Stimulated activated CD8-positive, alpha-beta memory T cell treated with anti-CD3 and anti-CD28 coated beads, Interleukin-4, amount 100 ng/mL, for 48 hours (primary cell): ENCODE measurements around the gene APLP2.
"Not testable (repeated sequence)": the region's sequence is repeated elsewhere in the genome, so short reads cannot be mapped to it uniquely, and the experiment has no call there.

Experiments used
- DNase-seq: peaks from one replicate; pipeline ENCODE4 v3.0.0-alpha.2; 2020

APLP2 gene

DNA sequence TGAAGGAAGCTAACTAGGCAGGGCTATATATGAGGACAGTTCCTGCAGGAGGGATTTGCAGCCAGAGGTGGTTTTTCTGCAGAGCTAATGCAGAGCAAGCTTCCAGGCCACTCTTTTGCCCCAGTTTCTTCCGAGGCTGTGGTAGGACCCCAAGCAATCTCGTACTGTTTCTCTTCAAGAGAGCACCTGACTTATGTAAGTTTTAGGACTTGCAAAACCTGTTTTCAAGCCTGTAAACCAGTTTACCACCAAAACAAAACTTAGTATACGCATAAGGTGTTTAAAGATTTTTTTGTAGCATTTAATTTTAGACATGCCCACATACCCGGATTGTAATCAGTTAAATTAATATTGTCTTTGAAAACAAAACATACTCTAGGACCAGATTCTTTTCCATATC is 7.7 kb upstream of the APLP2 start:
- no peak for DNase-seq

DNA sequence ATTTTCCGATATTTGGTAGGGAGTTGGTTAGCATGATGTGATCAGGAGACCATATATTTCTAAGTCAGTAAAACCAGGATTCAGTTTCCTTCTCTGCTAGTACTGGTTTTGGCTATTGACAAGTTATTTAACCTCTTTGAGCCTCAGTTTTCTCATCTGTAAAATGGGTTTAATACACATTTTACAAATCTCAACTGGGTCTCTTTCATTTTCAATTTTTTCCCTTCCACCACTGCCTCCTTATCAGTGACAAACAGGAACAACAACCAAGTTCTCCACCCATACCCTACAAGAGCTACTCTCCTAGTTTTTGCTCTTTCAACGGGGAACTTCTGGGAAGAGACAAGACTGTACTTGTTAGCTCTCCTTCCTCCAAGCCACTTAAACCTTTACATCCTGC is 6.2 kb upstream of the APLP2 start:
- DNase-seq = no peak

DNA sequence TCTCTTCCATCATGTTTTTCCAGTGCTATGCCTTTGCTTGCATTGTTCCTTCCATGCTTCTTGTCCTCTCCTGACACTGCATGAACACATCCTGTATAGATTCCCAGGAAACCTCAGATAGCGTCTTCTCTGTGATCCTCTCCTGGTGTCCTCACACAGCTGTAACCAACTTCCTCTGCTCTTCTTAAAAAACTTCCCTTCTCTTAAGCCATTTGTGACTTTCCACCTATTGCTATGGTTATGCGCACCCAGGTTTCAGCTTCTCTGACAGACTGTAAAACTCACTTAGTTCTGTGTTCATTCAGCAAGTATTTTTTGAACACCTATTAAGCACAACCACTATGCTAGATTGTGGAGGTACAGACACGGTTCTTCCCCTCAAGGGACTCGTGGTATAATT is 5.1 kb upstream of the APLP2 start:
- no peak for DNase-seq

DNA sequence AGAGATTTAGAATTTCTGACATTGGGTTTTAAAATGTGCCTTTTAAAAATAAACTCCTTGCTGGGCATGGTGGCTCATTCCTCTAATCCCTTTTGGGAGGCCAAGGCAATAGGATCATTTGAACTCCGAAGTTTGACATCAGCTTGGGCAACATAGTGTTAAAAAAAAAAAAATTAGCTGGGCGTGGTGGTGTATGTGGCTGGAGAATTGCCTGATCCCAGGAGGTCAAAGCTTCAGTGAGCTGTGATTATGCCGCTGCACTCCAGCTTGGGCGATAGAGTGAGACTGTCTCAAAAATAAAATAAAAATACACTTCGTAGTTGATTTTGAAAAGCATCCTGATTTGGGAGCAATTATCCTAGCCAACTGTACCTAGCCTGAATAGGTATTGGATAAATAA is 3.4 kb upstream of the APLP2 start:
- no peak for DNase-seq

DNA sequence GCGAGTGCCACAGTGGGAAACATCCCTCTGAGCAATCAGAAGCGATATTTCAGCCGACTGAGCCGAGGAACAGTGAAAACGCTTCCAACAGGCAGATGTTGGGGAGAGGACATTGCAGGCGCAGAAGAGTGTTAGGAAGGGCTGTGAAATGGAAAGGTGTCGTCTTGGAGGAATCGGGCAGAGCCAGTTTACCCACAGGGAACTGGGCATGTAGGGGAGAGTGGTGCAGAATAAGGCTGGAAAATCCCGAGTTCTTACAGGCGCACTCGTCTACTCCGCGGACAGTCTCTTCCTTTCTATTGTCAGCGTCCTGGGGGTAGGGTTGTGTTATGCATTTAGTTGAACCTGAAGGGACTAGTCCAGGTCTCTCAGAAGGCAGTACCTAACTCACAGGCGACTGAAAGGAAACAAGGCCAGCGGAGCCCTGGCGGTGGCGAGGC is 1.1 kb upstream of the APLP2 start:
- no peak for DNase-seq

DNA sequence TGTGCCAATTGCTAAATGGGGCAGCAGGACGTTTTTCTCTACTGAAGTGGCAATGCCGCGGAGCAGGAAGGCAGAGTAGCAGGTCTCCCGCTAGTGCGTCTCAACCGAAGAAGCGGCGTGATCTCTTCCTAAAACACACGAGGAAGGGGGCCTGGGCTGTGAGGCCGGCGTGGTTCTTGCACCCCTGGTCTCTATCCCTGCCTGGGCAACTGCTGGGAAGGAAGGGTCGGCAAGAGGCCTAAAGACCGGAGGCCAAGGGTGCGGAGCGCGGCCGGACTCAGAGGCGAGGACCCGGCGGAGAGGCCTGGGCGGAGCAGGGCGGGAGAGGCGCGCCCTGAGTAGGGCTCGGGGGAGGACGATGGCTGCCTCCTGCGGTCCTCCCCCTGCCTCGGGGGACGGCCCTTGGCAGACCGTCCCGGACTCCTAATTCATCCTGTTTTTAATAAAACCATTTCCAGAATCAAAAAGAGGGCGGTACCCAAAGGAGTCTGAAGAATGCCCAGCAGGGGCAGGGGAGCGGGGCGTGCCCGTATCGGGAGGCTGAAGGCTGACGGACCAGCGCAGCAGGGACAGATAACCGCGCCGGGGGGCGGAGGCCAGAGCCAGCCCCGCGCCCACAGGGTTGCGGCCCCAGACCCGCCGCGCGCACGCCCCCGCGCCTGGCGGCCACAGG is 572 bp upstream of the APLP2 start:
- DNase-seq = no peak

DNA sequence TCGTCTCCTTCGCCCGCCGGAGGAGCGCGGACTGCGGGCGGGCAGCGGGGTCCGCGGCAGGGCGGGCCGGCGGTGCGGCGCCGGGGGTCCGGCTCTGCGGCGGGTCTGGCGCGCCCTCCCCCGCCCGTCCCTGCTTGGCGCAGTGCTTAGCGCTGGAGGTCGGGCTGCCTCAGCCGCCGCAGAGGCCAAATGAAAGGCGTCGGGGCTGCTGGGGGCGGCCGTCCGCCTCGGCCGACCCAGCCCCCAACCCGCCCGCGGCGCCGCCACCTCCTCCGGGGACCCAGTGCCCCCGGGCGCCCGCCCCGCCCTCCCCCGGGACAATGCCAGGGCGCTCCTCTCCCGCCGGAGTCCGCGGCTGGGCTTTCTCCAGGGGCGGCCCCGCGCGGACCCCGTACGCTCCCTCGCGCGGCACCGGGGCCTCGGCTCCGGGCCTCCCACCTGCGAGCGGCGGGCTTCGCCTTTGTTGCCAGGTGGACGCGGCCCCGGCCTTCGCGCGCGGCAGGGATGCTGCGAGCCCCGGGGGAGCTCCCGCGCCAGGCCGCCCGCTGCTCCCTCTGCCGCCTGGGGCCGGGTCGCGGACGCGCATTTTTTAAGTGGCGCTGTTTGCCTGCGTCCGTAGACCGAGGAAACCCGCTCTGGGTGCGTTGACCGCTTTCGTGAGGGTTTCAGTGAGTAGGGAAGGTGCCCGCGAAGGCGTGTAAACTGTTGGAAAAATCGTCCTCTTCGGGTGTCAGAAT is 583 bp downstream of the APLP2 start:
- peak; percentile 62 for DNase-seq

DNA sequence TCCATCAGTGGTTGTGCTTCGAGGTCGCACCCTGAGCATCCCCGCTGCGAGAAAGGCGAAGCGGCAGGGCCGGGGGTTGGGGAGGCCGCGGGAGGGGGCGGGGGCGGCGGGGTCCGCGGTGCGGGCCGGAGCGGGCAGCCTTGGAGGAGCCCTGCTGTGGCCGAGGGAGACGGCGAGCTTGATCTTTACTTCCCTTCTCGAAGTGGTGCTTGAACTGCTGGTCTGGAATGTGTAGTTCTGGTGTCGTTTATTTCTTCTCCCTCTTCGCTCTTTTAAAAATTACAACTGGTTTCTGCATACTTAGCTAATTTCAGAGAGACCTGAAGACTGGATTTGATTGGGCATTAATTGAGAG is 1.1 kb downstream of the APLP2 start:
- DNase-seq = peak; percentile 25

DNA sequence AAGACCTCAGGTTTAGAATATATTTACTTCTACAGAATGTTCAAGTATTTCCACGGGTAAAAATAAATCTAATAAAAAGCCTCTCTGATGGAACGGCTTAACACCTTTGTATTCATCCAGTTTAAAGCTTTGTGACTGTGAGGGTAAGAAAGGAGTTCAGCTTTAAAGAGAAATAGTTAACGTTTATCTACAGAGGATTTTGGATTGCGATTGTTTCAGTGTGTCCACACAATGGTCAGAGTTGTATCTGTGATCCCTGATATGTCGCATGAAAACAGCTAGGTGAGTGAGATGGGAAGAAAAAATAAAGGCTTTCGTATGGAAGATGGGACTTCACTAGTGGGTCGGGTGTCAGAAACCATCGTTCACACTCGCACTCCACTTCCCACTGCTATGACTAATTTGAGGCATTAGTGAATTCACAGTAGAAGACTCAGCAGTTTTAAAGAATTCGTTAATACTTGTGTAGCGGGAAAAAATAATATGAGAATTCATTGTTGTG is 1.6 kb downstream of the APLP2 start:
- DNase-seq = no peak

DNA sequence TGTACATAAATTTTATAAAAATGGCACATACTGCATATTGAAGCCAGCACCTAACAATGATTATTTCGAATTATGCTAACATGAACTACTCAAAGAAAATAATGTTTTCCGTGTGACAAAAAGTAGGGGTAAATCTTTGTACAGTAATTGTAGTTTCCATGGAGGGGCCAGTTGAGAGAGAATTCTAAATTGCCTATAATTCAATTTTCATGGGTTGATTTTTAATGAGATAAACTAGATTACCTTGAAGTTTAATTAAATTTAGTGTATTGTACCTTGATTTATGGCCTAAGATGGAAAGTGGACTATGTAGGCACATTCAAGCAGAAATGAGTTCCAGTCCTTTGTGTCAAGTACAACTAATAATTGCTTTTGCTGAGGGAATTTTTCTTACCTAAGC is 5.0 kb downstream of the APLP2 start:
- DNase-seq = no peak

DNA sequence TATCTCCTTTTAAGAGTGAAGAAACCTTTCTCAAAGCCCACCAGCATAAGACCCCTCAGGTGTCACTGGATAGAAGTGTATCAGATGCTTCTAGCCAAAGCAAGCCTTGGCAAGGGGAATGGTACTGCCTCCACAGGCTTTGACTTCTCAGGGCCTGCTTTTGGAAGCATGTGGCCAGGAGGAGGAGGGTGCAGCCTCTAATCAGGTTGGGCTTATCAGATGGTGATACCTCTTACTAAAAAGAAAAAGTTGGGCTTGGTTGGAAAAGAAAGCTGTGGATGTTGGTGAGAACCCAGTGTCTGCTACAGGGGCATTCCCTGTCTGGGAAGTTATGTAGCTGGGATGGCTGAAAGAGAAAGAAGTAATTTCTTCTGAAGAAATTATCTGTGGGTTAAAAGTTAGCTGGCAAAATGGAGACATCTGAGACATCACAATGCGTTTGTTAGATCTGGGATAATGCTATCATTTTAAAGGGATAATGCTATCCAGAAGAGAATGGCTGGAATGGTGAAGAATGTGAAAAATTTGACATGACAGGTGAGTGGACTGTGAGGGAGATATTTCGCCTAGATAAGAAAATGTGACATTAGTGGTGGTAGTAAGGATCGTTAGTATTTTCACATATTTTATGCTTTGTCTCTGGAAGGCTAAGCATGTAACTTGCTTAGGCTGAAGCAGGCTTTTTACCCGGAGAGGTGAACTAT is 7.2 kb downstream of the APLP2 start:
- DNase-seq = no peak

DNA sequence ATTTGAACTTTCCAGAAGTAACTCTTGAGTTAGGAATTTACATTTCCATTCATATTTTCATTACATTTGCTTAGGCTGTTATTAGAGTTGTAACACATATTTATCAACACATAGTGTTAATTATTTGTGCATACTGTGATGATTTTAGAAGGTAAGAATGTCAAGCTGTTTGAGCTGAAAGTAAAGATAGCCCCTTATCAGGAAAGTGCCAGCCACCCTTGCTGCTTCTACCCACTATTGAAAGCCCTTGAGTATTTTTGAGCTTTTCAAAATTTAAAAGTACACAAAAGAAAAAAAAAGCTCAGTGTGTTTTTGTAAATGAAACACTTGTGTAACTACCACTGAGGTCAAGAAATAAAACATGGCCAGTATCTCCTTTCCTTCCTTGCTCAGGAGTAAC is 8.0 kb downstream of the APLP2 start:
- no peak for DNase-seq

DNA sequence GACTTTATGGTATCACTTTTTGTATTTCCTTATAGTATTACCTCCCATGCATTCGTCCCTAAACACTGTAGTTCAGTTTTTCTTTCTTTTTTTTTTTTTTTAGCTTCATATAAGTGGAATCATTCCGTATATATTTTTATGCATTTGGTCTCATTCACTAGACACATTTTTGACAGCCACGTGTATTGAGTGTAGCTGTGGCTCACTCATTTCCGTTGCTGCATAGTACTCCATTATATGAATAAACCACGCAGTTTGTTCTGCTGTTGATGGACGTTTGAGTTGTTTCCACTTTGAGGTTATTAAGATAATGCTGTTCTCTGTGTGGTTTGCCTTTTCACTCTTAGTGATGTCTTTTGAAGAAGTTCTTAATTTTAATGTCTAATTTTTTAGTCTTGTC is 8.4 kb downstream of the APLP2 start:
- DNase-seq = no peak

DNA sequence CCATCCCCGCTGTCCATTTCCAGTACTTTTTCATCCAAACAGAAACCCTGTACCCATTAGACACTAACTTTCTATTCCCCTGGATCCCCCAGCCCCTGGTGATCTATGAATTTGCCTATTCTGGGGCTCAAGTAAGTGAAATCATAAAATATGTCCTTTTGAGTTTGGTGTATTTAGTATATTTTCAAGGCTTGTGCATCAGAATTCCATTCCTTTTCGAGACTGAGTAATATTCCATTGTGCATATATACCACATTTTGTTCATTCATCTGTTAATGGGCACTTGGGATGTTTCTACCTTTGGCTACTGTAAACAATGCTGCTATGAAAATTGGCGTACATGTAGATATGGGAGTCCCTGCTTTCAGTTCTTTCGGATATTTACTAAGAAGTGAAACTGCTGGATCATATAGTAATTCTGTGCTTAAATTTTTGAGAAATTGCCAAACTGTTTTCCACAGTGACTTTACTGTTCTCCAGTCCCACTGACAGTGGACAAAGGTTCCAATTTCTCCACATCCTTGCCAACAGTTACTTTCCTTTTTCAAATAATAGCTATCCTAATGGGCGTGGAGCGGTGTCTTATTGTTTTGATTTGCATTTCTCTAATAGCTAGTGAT is 16.1 kb downstream of the APLP2 start:
- no peak for DNase-seq

DNA sequence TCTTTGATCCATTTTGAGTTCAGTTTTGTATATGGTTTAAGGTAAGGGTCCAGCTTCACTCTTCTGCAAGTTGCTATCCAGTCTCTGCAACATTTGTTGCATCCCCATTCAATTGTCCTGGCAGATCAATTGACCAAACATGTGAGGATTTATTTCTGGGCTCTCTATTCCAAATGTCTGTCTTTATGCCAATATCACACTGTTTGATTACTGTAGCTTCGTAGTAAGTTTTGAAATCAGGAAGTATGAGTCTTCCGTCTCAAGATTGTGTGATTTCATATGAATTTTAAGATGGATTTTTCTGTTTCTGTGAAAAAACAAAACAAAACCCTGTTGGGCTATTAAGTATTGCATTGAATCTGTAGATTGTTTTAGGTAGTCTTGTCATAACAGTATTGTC is 17.0 kb downstream of the APLP2 start:
- DNase-seq = no peak

DNA sequence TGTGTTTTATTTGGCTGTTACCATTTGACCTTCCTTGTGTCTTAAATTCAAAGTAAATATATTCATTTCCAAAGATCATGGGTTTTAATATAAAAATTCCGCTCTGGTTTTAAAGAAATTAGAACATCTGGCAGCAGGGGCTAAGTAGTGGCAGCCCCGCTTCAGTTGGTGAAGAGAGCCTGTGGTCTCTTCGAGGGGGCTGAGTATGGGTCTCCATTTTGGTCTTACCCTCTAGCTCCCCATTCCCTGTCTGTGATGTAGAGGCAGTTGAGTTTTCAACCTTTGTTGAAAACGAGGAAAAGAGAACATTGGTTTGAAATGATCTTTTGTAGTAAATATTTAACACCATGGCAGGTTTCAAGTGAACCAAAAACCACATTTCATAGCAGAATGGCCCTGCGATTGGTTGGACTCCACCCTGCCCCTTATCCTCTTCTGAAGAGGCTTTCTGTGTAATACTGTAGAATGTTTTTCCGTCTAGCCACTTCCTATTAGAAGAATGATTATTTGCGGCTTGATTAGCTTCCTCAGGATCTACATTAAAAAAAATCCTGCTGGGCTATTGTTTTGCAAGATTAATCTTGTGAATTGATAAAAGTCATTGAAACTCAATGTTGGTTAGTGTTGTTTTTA is 17.7 kb downstream of the APLP2 start:
- no peak for DNase-seq

DNA sequence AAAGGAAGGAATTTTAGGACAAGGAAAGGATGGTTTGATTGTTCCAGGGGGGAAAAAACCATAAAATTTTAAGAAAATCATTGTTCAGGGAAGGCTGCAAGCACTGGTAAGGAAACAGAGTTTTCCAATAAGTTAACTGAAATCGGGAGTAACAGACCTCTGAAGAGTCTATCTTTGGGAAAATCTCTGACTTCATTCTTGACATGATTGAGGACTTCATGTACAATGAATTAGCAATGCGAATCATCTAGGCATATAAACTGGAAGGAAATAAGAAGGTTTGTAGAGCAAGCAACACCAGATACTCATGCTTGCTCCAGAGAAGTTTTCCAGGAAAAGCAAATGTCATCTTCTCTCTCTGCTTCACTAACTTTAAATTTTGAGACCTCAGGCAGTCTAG is 18.5 kb downstream of the APLP2 start:
- DNase-seq = no peak

DNA sequence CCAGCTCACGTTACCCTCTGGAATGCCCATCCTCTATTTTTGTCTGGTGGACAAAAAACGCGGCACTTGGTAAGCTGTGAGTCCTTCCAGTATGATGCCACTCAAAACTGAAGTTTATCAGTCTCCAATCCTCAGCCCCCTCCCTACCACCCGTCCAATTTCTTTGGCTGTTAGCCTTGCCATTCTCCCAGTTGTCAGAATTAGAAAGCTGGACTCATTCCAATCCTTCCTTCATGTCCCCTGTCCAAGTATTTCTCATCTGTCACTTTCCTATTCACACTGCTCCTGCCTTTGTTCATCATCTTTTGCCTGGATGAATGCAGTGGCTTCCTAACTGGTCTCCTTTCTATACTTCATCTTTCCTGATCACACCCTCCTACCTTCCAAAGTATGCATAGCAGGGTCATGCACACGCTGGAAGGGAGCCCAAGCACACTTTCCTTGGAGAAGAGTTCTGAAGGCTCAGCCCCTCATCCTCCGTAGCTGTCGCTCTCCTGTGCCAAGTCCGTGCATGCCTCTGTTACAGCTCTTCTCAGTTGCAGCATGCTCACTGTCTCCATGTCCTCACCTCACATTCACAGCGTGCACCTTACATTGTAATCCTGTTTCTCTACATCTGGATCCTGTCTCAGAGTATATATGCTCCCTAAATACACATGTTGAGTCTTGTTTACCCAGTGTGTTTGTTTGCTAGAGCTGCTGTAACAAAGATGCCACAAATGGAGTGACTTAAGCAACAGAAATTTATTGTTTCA is 19.4 kb downstream of the APLP2 start:
- no peak for DNase-seq

DNA sequence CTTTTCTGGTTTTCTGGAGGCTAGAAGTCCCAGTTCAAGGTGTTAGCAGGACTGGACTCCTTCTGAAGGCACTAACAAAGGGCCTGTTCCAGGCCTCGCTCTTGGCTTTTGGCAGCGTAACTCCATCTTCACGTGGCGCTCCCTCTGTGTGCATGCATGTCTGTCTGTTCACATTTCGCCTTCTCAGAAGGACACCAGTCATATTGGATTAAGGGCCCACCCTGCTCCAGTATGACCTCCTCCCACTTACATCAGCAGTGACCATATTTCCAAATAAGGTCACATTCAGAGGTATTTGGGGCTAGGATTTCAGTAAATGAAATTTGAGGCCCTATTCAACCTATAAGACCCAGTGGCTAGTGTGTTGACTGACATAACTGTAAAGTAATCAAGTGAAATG is 20.0 kb downstream of the APLP2 start:
- no peak for DNase-seq

DNA sequence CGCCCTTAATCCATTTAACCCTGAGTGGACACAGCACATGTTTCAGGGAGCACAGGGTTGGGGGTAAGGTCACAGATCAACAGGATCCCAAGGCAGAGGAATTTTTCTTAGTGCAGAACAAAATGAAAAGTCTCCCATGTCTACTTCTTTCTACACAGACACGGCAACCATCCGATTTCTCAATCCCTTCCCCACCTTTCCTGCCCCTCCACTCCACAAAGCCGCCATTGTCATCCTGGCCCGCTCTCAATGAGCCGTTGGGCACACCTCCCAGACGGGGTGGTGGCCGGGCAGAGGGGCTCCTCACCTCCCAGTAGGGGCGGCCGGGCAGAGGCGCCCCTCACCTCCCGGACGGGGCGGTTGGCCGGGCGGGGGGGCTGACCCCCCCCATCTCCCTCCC is 20.8 kb downstream of the APLP2 start:
- DNase-seq = not testable (repeated sequence)

DNA sequence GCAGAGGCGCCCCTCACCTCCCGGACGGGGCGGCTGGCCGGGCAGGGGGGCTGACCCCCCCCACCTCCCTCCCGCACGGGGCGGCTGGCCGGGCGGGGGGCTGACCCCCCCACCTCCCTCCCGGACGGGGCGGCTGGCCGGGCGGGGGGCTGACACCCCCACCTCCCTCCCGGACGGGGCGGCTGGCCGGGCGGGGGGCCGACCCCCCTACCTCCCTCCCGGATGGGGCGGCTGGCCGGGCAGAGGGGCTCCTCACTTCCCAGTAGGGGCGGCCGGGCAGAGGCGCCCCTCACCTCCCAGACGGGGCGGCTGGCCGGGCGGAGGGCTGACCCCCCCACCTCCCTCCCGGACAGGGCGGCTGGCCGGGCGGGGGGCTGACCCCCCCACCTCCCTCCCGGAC is 21.5 kb downstream of the APLP2 start:
- not testable (repeated sequence) for DNase-seq

DNA sequence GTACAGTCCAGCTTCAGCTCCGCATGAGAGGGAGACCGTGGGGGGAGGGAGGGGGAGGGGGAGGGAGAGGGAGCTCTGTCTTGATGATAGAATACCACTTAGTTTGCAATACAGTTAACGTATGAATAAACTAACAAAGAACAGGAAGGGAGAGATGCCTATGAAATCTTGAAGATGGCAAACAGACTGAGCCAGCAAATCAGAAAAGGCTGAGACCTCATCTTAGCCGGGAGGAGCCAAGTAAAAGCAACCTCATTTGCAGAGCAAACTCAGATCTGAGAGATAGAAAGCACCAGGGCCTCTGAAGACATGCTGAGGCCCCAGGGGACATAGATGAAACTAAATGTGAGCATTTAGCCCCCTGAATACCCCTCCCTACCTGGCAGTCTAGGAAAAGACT is 23.0 kb downstream of the APLP2 start:
- no peak for DNase-seq
